SK-N-SH (cell line): ENCODE results near the gene ANKRD31. TPM values are rescaled to one million over a fixed set of nuclear protein-coding genes. Genes with fewer than 3 reads are reported as not detected.

Experiments
- CTCF ChIA-PET: fragments of 300-600, 350-600 bp; formaldehyde crosslinking; extraction: SDS; loops from one replicate; lab custom pipeline; 2021; lab: Yijun Ruan, JAX
- POLR2A ChIA-PET: fragments of 350-600 bp; sonication (Branson Sonifier 250); formaldehyde crosslinking; extraction: SDS; loops from one replicate; lab custom pipeline; 2020; ENCODE audit warnings: antibody characterized with exemption, inconsistent platforms; lab: Yijun Ruan, JAX
- DNase-seq: peaks from one replicate; pipeline ENCODE4 v3.0.0; 2012
- H2AFZ ChIP-seq: fragments of 200-600 bp; sonication (generic); 2 replicates; pipeline ENCODE4 v1.8.1; 2016; ENCODE audit warnings: antibody characterized with exemption, mild to moderate bottlenecking, low read depth
- H3F3A ChIP-seq: fragments of 200-600 bp; sonication (generic); replicated peaks from 2 replicates; pipeline ENCODE3; 2016; ENCODE audit warnings: antibody characterized with exemption, mild to moderate bottlenecking; ENCODE audit not compliant: insufficient read depth
- H3K27ac ChIP-seq, 2 experiments: fragments of 200-500 bp in 1 of 2; fragments of 200-600 bp in 1 of 2; sonication (Bioruptor generic) in 1 of 2; sonication (generic), shearing (Covaris generic) in 1 of 2; 2 replicates each; pipeline versions ENCODE4 v1.5.1 to v1.6.1; 2014 to 2016; ENCODE audit warnings: low read depth in 2 of 2, inconsistent platforms in 1 of 2, low read length in 1 of 2, mild to moderate bottlenecking in 1 of 2, mixed read lengths in 1 of 2
- H3K27me3 ChIP-seq: fragments of 200-600 bp; sonication (generic), shearing (Covaris generic); 2 replicates; pipeline ENCODE4 v1.6.1; 2016; ENCODE audit warnings: mixed run types; ENCODE audit not compliant: insufficient read depth
- H3K36me3 ChIP-seq, 2 experiments: fragments of 200-500 bp in 1 of 2; fragments of 200-600 bp in 1 of 2; sonication (Bioruptor generic) in 1 of 2; sonication (generic) in 1 of 2; replicated peaks in 1 of 2; 2 replicates each; pipeline versions ENCODE3 to v1.5.1; 2014 to 2016; ENCODE audit warnings: low read length in 1 of 2, mild to moderate bottlenecking in 1 of 2; ENCODE audit not compliant: insufficient read depth in 2 of 2, control insufficient read depth in 1 of 2
- H3K4me1 ChIP-seq, 2 experiments: fragments of 200-500 bp in 1 of 2; fragments of 200-600 bp in 1 of 2; sonication (Bioruptor generic) in 1 of 2; sonication (generic), shearing (Covaris generic) in 1 of 2; 2 replicates each; pipeline versions ENCODE4 v1.5.1 to v1.6.1; 2014 to 2016; ENCODE audit warnings: low read depth in 1 of 2, low read length in 1 of 2, mixed run types in 1 of 2; ENCODE audit not compliant: insufficient read depth in 2 of 2, control insufficient read depth in 1 of 2
- H3K4me2 ChIP-seq: fragments of 200-600 bp; sonication (generic), shearing (Covaris generic); 2 replicates; pipeline ENCODE4 v1.6.1; 2017; ENCODE audit warnings: mixed run types
- H3K4me3 ChIP-seq, 2 experiments: fragments of 200-500 bp in 1 of 2; fragments of 200-600 bp in 1 of 2; sonication (Bioruptor generic) in 1 of 2; sonication (generic), shearing (Covaris generic) in 1 of 2; 2 replicates each; pipeline versions ENCODE4 v1.5.1 to v1.8.1; 2014 to 2016; ENCODE audit warnings: low read depth in 2 of 2, inconsistent platforms in 1 of 2, low read length in 1 of 2, mild to moderate bottlenecking in 1 of 2, mixed read lengths in 1 of 2, moderate library complexity in 1 of 2
- H3K79me2 ChIP-seq: fragments of 200-600 bp; sonication (generic); 2 replicates; pipeline ENCODE4 v1.8.1; 2017; ENCODE audit warnings: mild to moderate bottlenecking; ENCODE audit not compliant: insufficient read depth
- H3K9ac ChIP-seq: fragments of 200-600 bp; sonication (generic); 2 replicates; pipeline ENCODE4 v1.6.1; 2017; ENCODE audit warnings: mixed run types
- H3K9me2 ChIP-seq: fragments of 200-600 bp; sonication (generic); 2 replicates; pipeline ENCODE4 v1.6.1; 2017; ENCODE audit warnings: mixed run types
- H3K9me3 ChIP-seq: fragments of 200-600 bp; sonication (generic); 2 replicates; pipeline ENCODE4 v1.6.1; 2017; ENCODE audit warnings: mixed run types, mild to moderate bottlenecking, moderate library complexity
- H4K20me1 ChIP-seq: fragments of 200-600 bp; sonication (generic); 2 replicates; pipeline ENCODE4 v1.6.1; 2017; ENCODE audit warnings: mild to moderate bottlenecking, mixed run types; ENCODE audit not compliant: insufficient read depth
- CHD2 ChIP-seq: fragments of 150-350 bp; IDR thresholded peaks from 2 replicates; pipeline ENCODE4 v1.6.1; 2018; ENCODE audit warnings: low read length; ENCODE audit not compliant: partially characterized antibody
- ELF1 ChIP-seq: IDR thresholded peaks from 2 replicates; pipeline ENCODE4 v1.4.0; 2012
- FOSL2 ChIP-seq: IDR thresholded peaks from 2 replicates; pipeline ENCODE4 v1.4.0; 2012; ENCODE audit warnings: low read depth, mild to moderate bottlenecking, moderate library complexity, borderline replicate concordance
- FOXJ3 ChIP-seq: sonication (generic); formaldehyde crosslinking; IDR thresholded peaks from 2 replicates; pipeline ENCODE4 v1.5.1; 2020; ENCODE audit warnings: mild to moderate bottlenecking, missing genetic modification reagents
- FOXM1 ChIP-seq: IDR thresholded peaks from 2 replicates; pipeline ENCODE4 v1.4.0; 2012; ENCODE audit warnings: low read depth, mild to moderate bottlenecking
- GATA2 ChIP-seq: sonication (generic); formaldehyde crosslinking; IDR thresholded peaks from 2 replicates; pipeline ENCODE4 v1.5.0; 2020; ENCODE audit warnings: mild to moderate bottlenecking, missing genetic modification reagents
- JUND ChIP-seq: IDR thresholded peaks from 2 replicates; pipeline ENCODE4 v1.4.0; 2012
- MXI1 ChIP-seq: IDR thresholded peaks from 2 replicates; pipeline ENCODE4 v1.6.1; 2012; ENCODE audit warnings: mild to moderate bottlenecking, low read depth, low read length, improper control_type of control experiment
- NRF1 ChIP-seq: IDR thresholded peaks from 2 replicates; pipeline ENCODE4 v1.6.1; 2012; ENCODE audit warnings: low read depth, mild to moderate bottlenecking, low read length
- POLR2AphosphoS5 ChIP-seq: IDR thresholded peaks from 2 replicates; pipeline ENCODE4 v1.6.1; 2012; ENCODE audit warnings: low read depth, low read length
- RCOR1 ChIP-seq: fragments of 150-350 bp; IDR thresholded peaks from 2 replicates; pipeline ENCODE4 v1.6.1; 2017; ENCODE audit warnings: antibody characterized with exemption, low read length
- RFX5 ChIP-seq: IDR thresholded peaks from 2 replicates; pipeline ENCODE4 v1.6.1; 2012; ENCODE audit warnings: mild to moderate bottlenecking, improper control_type of control experiment, low read length
- RXRA ChIP-seq: IDR thresholded peaks from 2 replicates; pipeline ENCODE4 v1.4.0; 2012; ENCODE audit warnings: low read depth, mild to moderate bottlenecking, borderline replicate concordance
- TCF12 ChIP-seq: IDR thresholded peaks from 2 replicates; pipeline ENCODE4 v1.4.0; 2012
- TEAD4 ChIP-seq: IDR thresholded peaks from 2 replicates; pipeline ENCODE4 v1.4.0; 2012; ENCODE audit warnings: mild to moderate bottlenecking, borderline replicate concordance; ENCODE audit not compliant: insufficient read depth
- ZBTB33 ChIP-seq: IDR thresholded peaks from 2 replicates; pipeline ENCODE4 v1.4.0; 2012; ENCODE audit warnings: low read depth, borderline replicate concordance
- WGBS: methylation state at CpG from one replicate; pipeline ENCODE4 v1.1.6; 2017; ENCODE audit warnings: low lambda C conversion rate; 5-methylcytosine and 5-hydroxymethylcytosine counted together
- polyA plus RNA-seq, 3 experiments: library from polyadenylated mRNA; depleted of rRNA; stranded (reverse); fragments of >200 nt; gene quantifications; 2 replicates each; pipeline ENCODE4 v1.2.3, GENCODE V29; 2012
- TF ChIP-seq, protein P1 (sequence below): IDR thresholded peaks from 2 replicates; pipeline ENCODE4 v1.4.0; 2012; ENCODE audit warnings: low read depth, borderline replicate concordance
- TF ChIP-seq, protein P2 (sequence below): IDR thresholded peaks from 2 replicates; pipeline ENCODE4; 2012
- TF ChIP-seq, protein P3 (sequence below): fragments of 150-350 bp; IDR thresholded peaks from 2 replicates; pipeline ENCODE4 v1.6.1; 2016; ENCODE audit warnings: mild to moderate bottlenecking, low read depth, low read length

ANKRD31 gene
- polyA plus RNA-seq, 1 of the 3 experiments (the other 2 are of a cell fraction), result 0.05 TPM

GRCh38 chr5:75089137-75089536 is 147.5 kb downstream of the ANKRD31 start:
- 80% methylated on average over 1 of the region's 1 CpG for WGBS
- H3K79me2 ChIP-seq, result no peaks in the 10 kb centered on the region
- no peak for DNase-seq
- H3K9ac ChIP-seq, result no peak overlapping the region
- CTCF ChIA-PET, result no interaction called here
- H3K4me3 ChIP-seq, result no peak overlapping the region
- no peaks in the 10 kb centered on the region for H3K27me3 ChIP-seq
- POLR2A ChIA-PET, result no interaction called here
- H3K9me3 ChIP-seq, result no peaks in the 10 kb centered on the region
- H3K27ac ChIP-seq, result no peak overlapping the region
- H2AFZ ChIP-seq, result no peak overlapping the region
- no peaks in the 10 kb centered on the region for H3F3A ChIP-seq
- TF ChIP-seq POLR2AphosphoS5, result no peak
- TF ChIP-seq, protein P1, sequence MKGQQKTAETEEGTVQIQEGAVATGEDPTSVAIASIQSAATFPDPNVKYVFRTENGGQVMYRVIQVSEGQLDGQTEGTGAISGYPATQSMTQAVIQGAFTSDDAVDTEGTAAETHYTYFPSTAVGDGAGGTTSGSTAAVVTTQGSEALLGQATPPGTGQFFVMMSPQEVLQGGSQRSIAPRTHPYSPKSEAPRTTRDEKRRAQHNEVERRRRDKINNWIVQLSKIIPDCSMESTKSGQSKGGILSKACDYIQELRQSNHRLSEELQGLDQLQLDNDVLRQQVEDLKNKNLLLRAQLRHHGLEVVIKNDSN, result no peak
- TF ChIP-seq TCF12, result no peak
- TF ChIP-seq FOSL2, result no peak
- no peak for TF ChIP-seq GATA2 (CRISPR knock-in tag)
- no peak for TF ChIP-seq TEAD4
- no peak for TF ChIP-seq MXI1
- TF ChIP-seq JUND, result no peak
- TF ChIP-seq, protein P2, sequence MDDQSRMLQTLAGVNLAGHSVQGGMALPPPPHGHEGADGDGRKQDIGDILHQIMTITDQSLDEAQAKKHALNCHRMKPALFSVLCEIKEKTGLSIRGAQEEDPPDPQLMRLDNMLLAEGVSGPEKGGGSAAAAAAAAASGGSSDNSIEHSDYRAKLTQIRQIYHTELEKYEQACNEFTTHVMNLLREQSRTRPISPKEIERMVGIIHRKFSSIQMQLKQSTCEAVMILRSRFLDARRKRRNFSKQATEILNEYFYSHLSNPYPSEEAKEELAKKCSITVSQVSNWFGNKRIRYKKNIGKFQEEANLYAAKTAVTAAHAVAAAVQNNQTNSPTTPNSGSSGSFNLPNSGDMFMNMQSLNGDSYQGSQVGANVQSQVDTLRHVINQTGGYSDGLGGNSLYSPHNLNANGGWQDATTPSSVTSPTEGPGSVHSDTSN, result no peak
- TF ChIP-seq ZBTB33, result no peak
- TF ChIP-seq FOXJ3 (CRISPR knock-in tag), result no peak
- no peak for TF ChIP-seq ELF1
- TF ChIP-seq, protein P3, sequence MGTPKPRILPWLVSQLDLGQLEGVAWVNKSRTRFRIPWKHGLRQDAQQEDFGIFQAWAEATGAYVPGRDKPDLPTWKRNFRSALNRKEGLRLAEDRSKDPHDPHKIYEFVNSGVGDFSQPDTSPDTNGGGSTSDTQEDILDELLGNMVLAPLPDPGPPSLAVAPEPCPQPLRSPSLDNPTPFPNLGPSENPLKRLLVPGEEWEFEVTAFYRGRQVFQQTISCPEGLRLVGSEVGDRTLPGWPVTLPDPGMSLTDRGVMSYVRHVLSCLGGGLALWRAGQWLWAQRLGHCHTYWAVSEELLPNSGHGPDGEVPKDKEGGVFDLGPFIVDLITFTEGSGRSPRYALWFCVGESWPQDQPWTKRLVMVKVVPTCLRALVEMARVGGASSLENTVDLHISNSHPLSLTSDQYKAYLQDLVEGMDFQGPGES, result no peak
- TF ChIP-seq CHD2, result no peak
- no peaks in the 10 kb centered on the region for H3K4me1 ChIP-seq
- H4K20me1 ChIP-seq, result no peaks in the 10 kb centered on the region
- H3K4me2 ChIP-seq, result no peak overlapping the region
- H3K9me2 ChIP-seq, result no peaks in the 10 kb centered on the region
- no peaks in the 10 kb centered on the region for H3K36me3 ChIP-seq

- H3K79me2 ChIP-seq, result no peaks in the 10 kb centered on the region
- POLR2A ChIA-PET, result no interaction called here
- no peak for TF ChIP-seq RFX5
- TF ChIP-seq RCOR1, result no peak
- TF ChIP-seq, protein P3, result no peak
- no peak for TF ChIP-seq NRF1
- TF ChIP-seq, protein P1, result no peak
- TF ChIP-seq FOXM1, result no peak
- TF ChIP-seq FOSL2, result no peak
- TF ChIP-seq RXRA, result no peak
- TF ChIP-seq POLR2AphosphoS5, result no peak
- TF ChIP-seq ZBTB33, result no peak
- TF ChIP-seq MXI1, result no peak
These were observed 148.0 kb downstream of the ANKRD31 start for GRCh38 chr5:75088648-75089047.

More at GRCh38 chr5:75088648-75089047, 148.0 kb downstream of the ANKRD31 start:
- H3K4me3 ChIP-seq, result no peak overlapping the region
- H3K9ac ChIP-seq, result no peak overlapping the region
- H3K27ac ChIP-seq, result no peak overlapping the region
- CTCF ChIA-PET, result no interaction called here
- 90% methylated on average over 3 of the region's 3 CpGs for WGBS
- no peaks in the 10 kb centered on the region for H3K36me3 ChIP-seq
- no peaks in the 10 kb centered on the region for H3K9me2 ChIP-seq
- no peaks in the 10 kb centered on the region for H3K4me1 ChIP-seq
- no peaks in the 10 kb centered on the region for H3K9me3 ChIP-seq
- no peaks in the 10 kb centered on the region for H4K20me1 ChIP-seq
- no peak overlapping the region for H2AFZ ChIP-seq
- no peak overlapping the region for H3K4me2 ChIP-seq
- no peak for DNase-seq
- H3F3A ChIP-seq, result no peaks in the 10 kb centered on the region
- H3K27me3 ChIP-seq, result no peaks in the 10 kb centered on the region
